Liver (tissue), 9 donors: ENCODE data around the gene FRG2C. TPM values are rescaled to one million over a fixed set of nuclear protein-coding genes. Genes with fewer than 3 reads are reported as not detected.
"Not testable (repeated sequence)": the region's sequence is repeated elsewhere in the genome, so short reads cannot be mapped to it uniquely, and the experiment has no call there.

Experiments
- DNase-seq: peaks from one replicate; pipeline ENCODE4 v3.0.0-alpha.2; 2017; ENCODE audit warnings: low spot score
- H3K27ac ChIP-seq, 2 donors: one replicate each; pipeline ENCODE4 v1.7.0; 2013; ENCODE audit warnings: inconsistent platforms in 2 of 2, low read length in 2 of 2, control low read depth in 1 of 2, low read depth in 1 of 2, mild to moderate bottlenecking in 1 of 2
- H3K27me3 ChIP-seq, 4 donors: one replicate each; pipeline versions ENCODE4 v1.6.1 to v1.7.0; 2013; ENCODE audit warnings: low read length in 3 of 4, inconsistent platforms in 1 of 4, mild to moderate bottlenecking in 1 of 4, moderate library complexity in 1 of 4; ENCODE audit not compliant: control insufficient read depth in 4 of 4, insufficient read depth in 4 of 4
- H3K36me3 ChIP-seq, 4 donors: one replicate each; pipeline versions ENCODE4 v1.6.1 to v1.7.0; 2013; ENCODE audit warnings: low read length in 3 of 4, mild to moderate bottlenecking in 3 of 4, low read depth in 1 of 4, moderate library complexity in 1 of 4; ENCODE audit not compliant: control insufficient read depth in 4 of 4, insufficient read depth in 3 of 4
- H3K4me1 ChIP-seq, 4 donors: one replicate each; pipeline versions ENCODE4 v1.6.1 to v1.7.0; 2013; ENCODE audit warnings: low read length in 3 of 4, mild to moderate bottlenecking in 3 of 4, moderate library complexity in 1 of 4; ENCODE audit not compliant: control insufficient read depth in 4 of 4, insufficient read depth in 4 of 4
- H3K4me3 ChIP-seq, 3 donors: one replicate each; pipeline versions ENCODE4 v1.6.1 to v1.7.0; 2013; ENCODE audit warnings: low read length in 3 of 3, control low read depth in 1 of 3, low read depth in 1 of 3, mild to moderate bottlenecking in 1 of 3
- H3K9ac ChIP-seq, 2 donors: one replicate each; pipeline ENCODE4 v1.7.0; 2013; ENCODE audit warnings: low read length in 2 of 2, mild to moderate bottlenecking in 2 of 2, moderate library complexity in 2 of 2, control low read depth in 1 of 2, low read depth in 1 of 2
- H3K9me3 ChIP-seq, 4 donors: one replicate each; pipeline versions ENCODE4 v1.6.1 to v1.7.0; 2013; ENCODE audit warnings: low read length in 3 of 4; ENCODE audit not compliant: control insufficient read depth in 4 of 4
- WGBS: extraction: QIAGEN DNeasy Blood & Tissue Kit; methylation state at CpG from one replicate; pipeline ENCODE4 v1.1.7; 2013; 5-methylcytosine and 5-hydroxymethylcytosine counted together
- polyA plus RNA-seq, 2 donors: library from polyadenylated mRNA; stranded (reverse) in 1 of 2; unstranded in 1 of 2; fragments of 200-250 nt in 1 of 2; fragments of >200 nt in 1 of 2; fragmentation: Nextera tagmentation in 1 of 2; extraction: Ambion mirVana in 1 of 2; gene quantifications; one replicate each; pipeline versions ENCODE4 v1.2.1 to v1.2.3, GENCODE V29; 2013 to 2015
- total RNA-seq, 2 donors: library from RNA; depleted of rRNA; stranded (reverse); fragments of >200 nt; gene quantifications; one replicate each; pipeline ENCODE4 v1.2.3, GENCODE V29; 2014
- donor health status: healthy.
- donor health status: healthy.
- donor health status: healthy.
- donor health status: healthy.
- donor health status: healthy.

FRG2C gene
- total RNA-seq (not detected), polyA plus RNA-seq (not detected)

GRCh38 chr3:75664028-75664427 lies at the start of gene FRG2C:
TSS of gene FRG2C (plus strand) at chr3:75664328. CDS start at chr3:75664380, 52 bp downstream.
- H3K9me3 ChIP-seq, H3K27me3 ChIP-seq, H3K27ac ChIP-seq, H3K4me1 ChIP-seq, DNase-seq, H3K36me3 ChIP-seq, H3K4me3 ChIP-seq, H3K9ac ChIP-seq: not testable (repeated sequence)
- 71% methylated on average over 9 of the region's 9 CpGs for WGBS

GRCh38 chr3:75618666-75619305 lies 45.3 kb upstream of the FRG2C start:
- H3K4me3 ChIP-seq: peak overlapping the region in 1 of 3 donors; percentile 43
- H3K27me3 ChIP-seq, H3K27ac ChIP-seq, H3K9ac ChIP-seq, H3K4me1 ChIP-seq, H3K9me3 ChIP-seq, H3K36me3 ChIP-seq, DNase-seq: not testable (repeated sequence)
- 6% methylated on average over 43 of the region's 43 CpGs for WGBS

- not testable (repeated sequence) for H3K9ac ChIP-seq, DNase-seq, H3K27me3 ChIP-seq, H3K27ac ChIP-seq, H3K4me1 ChIP-seq, H3K9me3 ChIP-seq, H3K36me3 ChIP-seq
- peak overlapping the region in 1 of 3 donors; percentile 43 for H3K4me3 ChIP-seq
- WGBS: 3% methylated on average over 52 of the region's 52 CpGs
These were observed 44.6 kb upstream of the FRG2C start for GRCh38 chr3:75619481-75620031.

- not testable (repeated sequence) for H3K36me3 ChIP-seq, H3K9ac ChIP-seq, H3K9me3 ChIP-seq, DNase-seq, H3K4me1 ChIP-seq, H3K4me3 ChIP-seq, H3K27me3 ChIP-seq, H3K27ac ChIP-seq
- WGBS: 67% methylated on average over 10 of the region's 10 CpGs
These were observed 42.4 kb upstream of the FRG2C start for GRCh38 chr3:75621772-75622171.

- not testable (repeated sequence) for H3K36me3 ChIP-seq, H3K9ac ChIP-seq, H3K4me3 ChIP-seq, H3K4me1 ChIP-seq, H3K27me3 ChIP-seq, DNase-seq, H3K27ac ChIP-seq, H3K9me3 ChIP-seq
- 77% methylated on average over 13 of the region's 13 CpGs for WGBS
These were observed 40.5 kb upstream of the FRG2C start for GRCh38 chr3:75623656-75624055.

- WGBS: 78% methylated on average over 2 of the region's 2 CpGs
- H3K9ac ChIP-seq, H3K27ac ChIP-seq, H3K4me1 ChIP-seq, H3K27me3 ChIP-seq, H3K36me3 ChIP-seq, H3K4me3 ChIP-seq, DNase-seq, H3K9me3 ChIP-seq: not testable (repeated sequence)
These were observed 33.1 kb upstream of the FRG2C start for GRCh38 chr3:75630887-75631535.
